GM19395 (cell line): ENCODE data around the gene DMGDH.

Experiments used
- ATAC-seq: cut with Tn5 transposase; IDR thresholded peaks from one replicate; pipeline ENCODE4 v1.9.1; 2021; ENCODE audit warnings: mild to moderate bottlenecking, moderate library complexity; ENCODE audit not compliant: unreplicated experiment

DMGDH gene

DNA sequence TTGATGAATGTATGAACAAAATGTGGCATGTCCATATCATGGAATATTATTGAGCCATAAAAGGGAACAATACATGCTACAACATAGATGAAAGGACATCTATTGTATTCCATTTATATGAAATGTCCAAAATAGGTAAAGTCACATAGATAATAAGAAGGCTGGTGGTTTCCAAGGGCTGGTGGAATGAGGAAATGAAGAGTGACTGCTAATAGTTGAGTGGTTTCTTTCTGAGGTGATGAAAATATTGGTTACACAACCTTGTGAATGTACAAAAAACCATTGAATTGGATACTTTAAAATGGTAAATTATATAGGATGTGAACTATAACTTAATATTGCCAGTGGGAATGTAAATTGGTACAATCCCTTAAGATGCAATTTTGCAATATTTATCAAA, 89.6 kb downstream of the DMGDH start:
- no peak for ATAC-seq

GRCh38 chr5:78979117-78979742, 90.2 kb downstream of the DMGDH start:
- no peak for ATAC-seq

- no peak for ATAC-seq
Observed at GRCh38 chr5:78975035-78975434, 94.4 kb downstream of the DMGDH start.

GRCh38 chr5:78974601-78975000, 94.9 kb downstream of the DMGDH start:
- ATAC-seq, result no peak

DNA sequence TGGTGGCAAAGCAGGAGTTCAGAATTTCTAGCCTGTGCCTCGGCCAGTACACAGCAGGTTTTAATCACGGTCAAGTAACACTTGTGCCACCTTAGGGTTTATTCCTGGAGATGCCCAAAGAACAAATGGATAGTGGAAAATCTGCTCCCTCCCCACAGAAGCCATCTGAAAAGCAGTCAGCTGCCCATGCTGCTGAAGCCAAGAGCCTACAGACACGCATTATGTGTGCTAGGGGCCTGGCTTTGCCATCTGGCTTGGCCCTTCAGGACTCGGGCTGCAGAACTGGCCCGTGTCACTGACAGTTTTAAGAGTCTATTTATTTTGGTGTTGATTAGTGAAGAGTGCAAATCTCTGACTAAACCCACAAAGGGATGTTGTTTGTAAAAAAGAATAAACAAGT, 95.5 kb downstream of the DMGDH start:
- ATAC-seq, result no peak

GRCh38 chr5:78972654-78973428, 96.6 kb downstream of the DMGDH start:
- ATAC-seq, result no peak

- ATAC-seq, result no peak
Observed at GRCh38 chr5:78971998-78972397, 97.5 kb downstream of the DMGDH start.

DNA sequence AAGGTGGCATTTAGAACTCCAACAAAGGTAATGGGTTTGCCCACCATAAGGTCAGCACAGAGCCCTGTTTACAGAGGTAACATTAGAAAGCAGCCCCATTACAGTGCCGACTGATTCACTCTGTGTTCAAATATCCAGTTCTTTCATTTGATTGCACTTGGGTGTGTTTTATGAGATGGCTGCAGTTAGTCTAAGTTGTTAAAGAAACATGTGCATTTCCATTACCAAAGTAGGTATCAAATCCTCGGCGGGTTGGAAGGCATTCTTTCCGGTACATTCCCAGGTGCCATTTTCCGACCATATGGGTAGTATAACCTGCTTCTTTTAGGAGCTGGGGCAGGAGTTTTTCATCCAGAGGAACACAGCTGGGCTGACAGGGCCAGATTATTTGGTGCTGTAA, 100.7 kb downstream of the DMGDH start:
- ATAC-seq, result no peak

DNA sequence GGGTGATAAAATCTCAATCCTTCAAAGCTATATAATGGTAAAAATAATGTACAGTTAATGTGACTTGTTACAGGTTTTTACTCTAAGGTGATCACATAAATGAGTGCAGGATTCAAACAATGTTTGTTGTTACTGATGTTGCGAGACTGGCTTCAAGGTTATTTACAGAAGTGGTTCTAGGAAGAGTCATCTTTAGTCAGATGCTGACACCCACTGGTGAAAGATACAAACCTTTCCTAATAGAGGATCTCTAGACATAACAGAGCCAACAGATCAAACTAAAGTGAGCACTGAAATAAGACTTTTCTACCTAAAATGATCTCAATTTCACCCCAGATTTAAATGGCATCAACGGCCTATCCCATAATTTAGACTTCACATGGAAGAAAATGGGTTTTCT, 104.6 kb downstream of the DMGDH start:
- ATAC-seq, result no peak

DNA sequence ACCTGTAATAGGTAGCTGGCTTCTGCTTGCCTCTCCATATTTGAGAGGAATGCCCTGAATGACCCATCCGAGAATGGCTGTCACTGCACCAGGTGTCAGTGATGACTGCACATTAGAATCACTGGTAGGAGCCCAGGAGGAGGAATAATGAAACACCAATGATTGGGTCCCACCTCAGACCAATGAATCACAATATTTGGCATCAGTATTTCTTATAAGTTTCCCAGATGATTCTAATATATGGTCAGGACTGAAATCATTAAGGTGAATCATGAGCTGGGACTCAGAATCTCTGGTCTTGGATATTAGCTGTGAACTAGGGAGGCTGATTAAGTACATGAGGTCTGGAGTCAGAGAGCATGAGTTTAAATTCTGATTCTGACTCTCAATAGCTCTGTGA, 107.7 kb downstream of the DMGDH start:
- no peak for ATAC-seq

DNA sequence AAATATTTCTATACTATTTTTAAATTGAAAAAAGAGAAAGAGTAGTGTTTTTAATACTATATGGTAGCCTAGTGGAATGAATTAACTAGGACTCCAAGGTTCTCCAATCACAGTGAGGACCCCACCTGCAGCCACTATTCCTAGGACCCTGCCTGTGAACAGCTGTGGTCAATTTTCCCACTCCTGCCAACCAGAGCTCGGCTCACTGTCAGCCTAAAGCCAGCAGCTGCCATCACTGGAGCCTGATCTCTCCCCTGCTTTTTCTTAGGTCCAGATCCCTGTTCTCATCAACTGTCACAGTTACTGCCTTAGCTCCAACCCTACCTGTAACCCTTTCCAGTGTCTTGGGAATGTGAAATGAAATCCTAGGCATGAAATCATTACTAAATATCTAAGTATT, 109.7 kb downstream of the DMGDH start:
- no peak for ATAC-seq

DNA sequence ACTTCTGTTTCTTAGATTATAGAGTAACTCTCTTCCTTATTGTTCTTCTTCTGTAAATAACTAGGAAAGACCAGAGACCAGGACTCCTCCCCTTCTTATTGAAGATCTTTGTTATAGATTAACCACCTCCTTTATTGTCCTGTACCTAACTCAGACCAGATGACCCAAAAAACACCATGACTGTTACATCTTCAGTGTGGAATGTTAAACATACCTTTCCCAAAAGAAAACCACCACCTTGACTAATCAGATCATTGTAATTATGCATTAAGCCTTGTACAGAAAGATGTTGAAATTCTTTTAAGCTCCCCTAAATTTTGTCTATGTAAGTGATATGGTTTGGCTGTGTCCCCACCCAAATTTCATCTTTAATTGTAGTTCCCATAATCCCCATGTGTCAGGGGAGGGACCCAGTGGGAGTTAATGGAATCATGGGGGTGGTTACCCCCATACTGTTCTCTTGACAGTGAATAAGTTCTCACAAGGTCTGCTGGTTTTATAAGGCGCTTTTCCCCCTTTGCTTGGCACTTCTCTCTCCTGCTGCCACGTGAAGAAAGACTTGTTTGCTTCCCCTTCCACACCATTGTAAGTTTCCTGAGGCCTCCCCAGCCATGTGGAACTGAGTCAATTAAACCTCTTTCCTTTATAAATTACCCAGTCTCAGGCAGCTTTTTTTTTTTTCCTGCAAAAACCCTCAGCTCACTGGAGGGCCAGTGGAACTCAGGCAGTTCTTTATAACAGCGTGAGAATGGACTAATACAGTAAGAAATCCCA, 110.6 kb downstream of the DMGDH start:
- ATAC-seq, result no peak

- no peak for ATAC-seq
Observed at GRCh38 chr5:78956901-78957300, 112.6 kb downstream of the DMGDH start.

DNA sequence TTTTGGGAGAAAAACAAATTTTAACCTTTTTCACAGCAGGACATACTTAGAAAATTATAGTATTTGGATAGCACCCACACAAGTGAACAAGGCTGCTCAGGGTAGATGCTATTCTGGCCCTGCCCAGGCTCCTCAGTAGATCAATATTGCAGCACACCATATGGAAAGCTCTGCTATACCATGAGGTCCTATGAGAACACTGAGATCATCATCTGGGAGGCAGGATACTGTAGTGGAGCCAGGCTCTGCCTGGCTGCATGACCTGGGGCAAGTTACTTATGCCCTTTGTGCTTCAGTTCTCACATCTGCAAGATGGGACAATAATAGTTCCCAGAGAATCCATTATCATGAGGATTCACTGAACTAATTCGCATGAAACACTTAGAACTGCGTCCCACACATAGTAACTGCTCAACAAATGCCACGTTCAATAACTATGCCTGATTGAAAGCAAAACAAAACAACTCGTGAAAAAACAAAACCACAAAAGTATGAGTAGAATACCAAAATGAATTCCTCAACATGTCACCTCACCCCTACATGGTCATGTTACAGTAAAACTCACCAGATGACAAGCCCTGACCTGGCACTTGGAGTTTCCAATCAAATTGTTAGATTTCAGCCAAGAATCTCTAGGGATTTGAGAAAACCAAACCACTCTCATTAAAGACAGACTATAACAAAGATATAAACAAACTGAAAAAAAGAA, 116.2 kb downstream of the DMGDH start:
- no peak for ATAC-seq
